Mesodermal cell (in vitro differentiated cells): ENCODE data around the gene SLC17A5.
"Not testable (repeated sequence)": the region's sequence is repeated elsewhere in the genome, so short reads cannot be mapped to it uniquely, and the experiment has no call there.

Experiments
- H3K27ac ChIP-seq: 2 replicates; pipeline ENCODE4 v1.7.0; 2013; ENCODE audit warnings: mild to moderate bottlenecking, low read depth, low read length, moderate library complexity; ENCODE audit not compliant: severe bottlenecking
- H3K36me3 ChIP-seq: 2 replicates; pipeline ENCODE4 v1.7.1; 2013; ENCODE audit warnings: mild to moderate bottlenecking, low read length, moderate library complexity; ENCODE audit not compliant: control insufficient read depth, insufficient read depth
- H3K4me1 ChIP-seq: one replicate; pipeline ENCODE4 v1.7.1; 2013; ENCODE audit warnings: mild to moderate bottlenecking, low read length; ENCODE audit not compliant: insufficient read depth, control insufficient read depth, poor library complexity, severe bottlenecking
- H3K4me3 ChIP-seq: 2 replicates; pipeline ENCODE4 v1.7.0; 2013; ENCODE audit warnings: low read length, control low read depth, mild to moderate bottlenecking; ENCODE audit not compliant: insufficient read depth, poor library complexity, severe bottlenecking; ENCODE audit errors: extremely low read depth
- H3K9me3 ChIP-seq: 2 replicates; pipeline ENCODE4 v1.7.1; 2013; ENCODE audit warnings: mild to moderate bottlenecking, low read length, moderate library complexity; ENCODE audit not compliant: control insufficient read depth
- WGBS, 2 experiments: methylation state at CpG; one replicate each; pipeline ENCODE4 v1.1.5; 2013; ENCODE audit warnings: missing lambda C conversion rate in 2 of 2; ENCODE audit not compliant: insufficient coverage in 2 of 2; 5-methylcytosine and 5-hydroxymethylcytosine counted together

SLC17A5 gene

DNA sequence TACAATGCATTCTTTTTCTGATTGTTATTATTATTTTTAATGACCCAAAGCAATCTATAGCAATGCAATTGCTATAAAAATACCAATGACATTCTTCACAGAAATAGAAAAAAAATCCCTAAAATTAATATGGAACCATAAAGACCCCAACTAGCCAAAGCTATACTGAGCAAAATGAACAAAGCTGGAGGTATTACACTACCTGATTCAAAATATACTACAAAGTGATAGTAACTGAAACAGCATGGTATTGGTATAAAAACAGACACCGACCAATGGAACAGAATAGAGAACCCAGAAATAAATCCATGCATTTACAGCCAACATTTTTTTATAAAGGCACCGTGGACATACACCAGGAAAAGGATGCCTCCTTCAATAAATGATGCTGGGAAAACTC lies 72.5 kb downstream of the SLC17A5 start:
- Histone ChIP-seq H3K4me1 (peaks cover 25% of the 10 kb centered on the region), H3K27ac (peak overlapping the region; percentile 100), H3K9me3 (no peaks in the 10 kb centered on the region), H3K36me3 (no peaks in the 10 kb centered on the region), H3K4me3 (no peak overlapping the region)
- WGBS, 2 experiments, result 86% methylated on average over 1 of the region's 2 CpGs; no CpG with 5 or more reads in 1 of the 2 experiments

DNA sequence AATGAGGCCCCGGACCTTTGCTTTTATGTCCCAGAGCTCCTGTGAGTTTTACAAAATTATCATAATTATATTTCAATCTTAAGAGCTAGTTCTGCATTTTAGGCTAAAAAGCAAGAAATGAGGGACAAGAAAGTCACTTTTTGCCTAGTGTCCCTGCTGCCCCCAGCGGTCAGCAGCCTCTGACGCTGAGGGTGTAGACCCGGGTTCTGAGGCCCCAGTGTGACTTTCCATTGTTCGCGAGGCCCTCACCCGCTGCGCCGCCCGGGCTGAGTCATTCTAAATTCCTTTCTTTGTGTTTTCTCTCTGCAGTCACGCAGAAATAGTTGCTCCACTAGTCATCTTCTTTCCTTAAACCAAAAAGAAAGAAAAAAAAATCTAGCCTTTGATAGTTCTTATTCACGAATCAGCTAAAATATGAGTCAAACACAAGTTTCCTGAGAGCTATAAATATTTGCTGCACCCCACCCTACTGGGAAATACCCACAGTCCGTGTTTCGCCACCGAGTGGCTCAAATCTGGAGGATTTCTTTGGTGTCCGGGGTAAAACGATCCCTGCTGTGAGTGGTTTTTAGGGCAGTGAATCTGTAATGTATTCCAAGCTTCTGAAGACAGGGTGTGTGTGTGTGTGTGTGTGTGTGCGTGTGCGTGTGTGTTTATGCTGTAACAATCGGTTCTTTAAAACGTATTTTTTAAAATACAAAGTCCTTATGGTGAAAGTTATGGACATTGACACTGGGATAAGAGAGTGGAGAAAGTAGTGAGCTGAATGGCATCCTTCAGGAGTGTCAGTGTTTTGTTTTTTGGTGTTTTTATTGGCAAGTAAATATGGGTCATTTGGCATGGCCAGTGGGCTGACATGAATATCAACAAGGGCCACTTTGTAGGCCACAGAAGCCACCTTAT lies 73.3 kb downstream of the SLC17A5 start:
- peaks cover 24% of the 10 kb centered on the region for H3K4me1 ChIP-seq
- no peaks in the 10 kb centered on the region for H3K9me3 ChIP-seq
- 0 to 1% methylated on average over 13 to 15 of the region's 21 CpGs for WGBS, 2 experiments
- no peaks in the 10 kb centered on the region for H3K36me3 ChIP-seq
- peak overlapping the region; percentile 26 for H3K4me3 ChIP-seq
- H3K27ac ChIP-seq, result peak overlapping the region; percentile 100

DNA sequence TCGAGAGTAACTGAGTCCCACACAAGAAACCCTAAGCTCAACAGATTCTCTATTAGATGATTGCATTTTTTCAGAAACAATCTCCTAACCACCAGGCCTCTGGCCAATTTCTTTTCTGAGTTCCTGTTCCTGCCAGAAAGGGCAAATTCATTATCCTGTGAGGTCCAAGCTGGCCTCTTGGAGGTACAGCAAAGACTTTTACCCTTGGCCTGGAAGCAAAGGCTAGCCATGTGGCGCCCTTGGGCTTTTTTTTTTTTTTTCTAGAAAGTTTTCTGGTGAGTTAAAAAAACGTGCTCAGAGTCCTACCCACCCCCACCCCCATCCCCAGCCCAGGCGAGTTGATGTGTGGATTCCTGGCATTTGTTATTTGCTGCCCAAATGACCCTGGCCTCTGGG lies 73.9 kb downstream of the SLC17A5 start:
- Histone ChIP-seq H3K9me3 (no peaks in the 10 kb centered on the region), H3K4me1 (peaks cover 24% of the 10 kb centered on the region), H3K27ac (peak overlapping the region; percentile 100), H3K36me3 (no peaks in the 10 kb centered on the region), H3K4me3 (peak overlapping the region; percentile 26)
- 50% methylated on average over 1 of the region's 4 CpGs; no CpG with 5 or more reads in 1 of the 2 experiments for WGBS, 2 experiments

DNA sequence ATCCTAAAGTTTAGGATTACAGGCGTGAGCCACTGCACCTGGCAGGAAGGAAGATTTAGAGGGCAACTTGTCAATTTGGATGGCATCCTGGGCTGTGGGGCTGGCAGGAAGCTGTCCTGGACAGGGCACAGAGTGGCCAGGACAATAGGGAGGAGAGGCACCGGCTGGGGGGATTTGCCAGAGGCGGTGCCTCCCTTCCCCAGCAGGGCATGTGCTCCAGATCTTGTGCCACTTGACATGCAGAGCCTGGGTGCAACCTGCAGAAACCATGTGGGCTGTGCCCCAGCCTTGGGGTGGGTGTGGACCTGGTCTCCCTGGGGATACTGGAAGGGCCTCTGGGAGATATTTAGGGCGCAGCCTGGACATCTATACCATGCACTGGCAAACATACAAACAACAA lies 74.4 kb downstream of the SLC17A5 start:
- Histone ChIP-seq H3K9me3 (no peaks in the 10 kb centered on the region), H3K27ac (peak overlapping the region; percentile 100), H3K36me3 (no peaks in the 10 kb centered on the region), H3K4me3 (no peak overlapping the region), H3K4me1 (peaks cover 24% of the 10 kb centered on the region)
- WGBS, 2 experiments, result 81 to 86% methylated on average over 3 of the region's 4 CpGs

DNA sequence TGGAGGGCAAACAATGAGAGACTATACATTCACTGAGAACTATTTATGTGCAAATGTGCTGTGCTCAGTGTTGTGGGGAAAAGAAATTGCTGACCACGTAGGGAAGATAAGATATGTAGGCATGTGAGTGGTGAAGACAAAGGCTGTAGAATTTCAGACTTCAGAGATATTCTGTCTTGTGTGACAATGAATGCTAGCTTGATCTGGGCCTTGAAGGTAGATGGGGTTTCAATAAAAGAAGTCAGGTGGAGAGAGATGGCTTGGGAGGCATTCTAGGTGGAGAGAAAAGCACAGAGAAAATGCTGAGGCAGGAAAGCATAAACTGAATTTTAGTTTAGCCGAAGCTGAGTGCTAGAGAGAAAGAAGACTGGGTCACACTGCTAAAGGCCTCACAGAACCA lies 76.1 kb downstream of the SLC17A5 start:
- WGBS, 2 experiments, result 20 to 68% methylated on average over 1 to 2 of the region's 2 CpGs
- H3K4me1 ChIP-seq, result peaks cover 20% of the 10 kb centered on the region
- H3K27ac ChIP-seq, result peak overlapping the region; percentile 53
- no peaks in the 10 kb centered on the region for H3K9me3 ChIP-seq
- no peak overlapping the region for H3K4me3 ChIP-seq
- H3K36me3 ChIP-seq, result no peaks in the 10 kb centered on the region

DNA sequence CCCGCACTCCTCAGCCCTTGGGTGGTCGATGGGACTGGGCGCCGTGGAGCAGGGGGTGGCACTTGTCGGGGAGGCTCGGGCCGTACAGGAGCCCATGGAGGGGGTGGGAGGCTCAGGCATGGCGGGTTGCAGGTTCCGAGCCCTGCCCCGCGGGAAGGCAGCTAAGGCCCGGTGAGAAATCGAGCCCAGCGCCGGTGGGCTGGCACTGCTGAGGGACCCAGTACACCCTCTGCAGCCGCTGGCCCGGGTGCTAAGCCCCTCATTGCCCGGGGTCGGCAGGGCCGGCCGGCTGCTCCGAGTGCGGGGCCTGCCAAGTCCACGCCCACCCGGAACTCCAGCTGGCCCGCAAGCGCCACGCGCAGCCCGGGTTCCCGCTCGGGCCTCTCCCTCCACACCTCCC lies 81.3 kb downstream of the SLC17A5 start:
- not testable (repeated sequence) for H3K36me3 ChIP-seq, H3K9me3 ChIP-seq, H3K4me1 ChIP-seq, H3K4me3 ChIP-seq, H3K27ac ChIP-seq
- 95 to 98% methylated on average over 23 to 24 of the region's 32 CpGs for WGBS, 2 experiments

DNA sequence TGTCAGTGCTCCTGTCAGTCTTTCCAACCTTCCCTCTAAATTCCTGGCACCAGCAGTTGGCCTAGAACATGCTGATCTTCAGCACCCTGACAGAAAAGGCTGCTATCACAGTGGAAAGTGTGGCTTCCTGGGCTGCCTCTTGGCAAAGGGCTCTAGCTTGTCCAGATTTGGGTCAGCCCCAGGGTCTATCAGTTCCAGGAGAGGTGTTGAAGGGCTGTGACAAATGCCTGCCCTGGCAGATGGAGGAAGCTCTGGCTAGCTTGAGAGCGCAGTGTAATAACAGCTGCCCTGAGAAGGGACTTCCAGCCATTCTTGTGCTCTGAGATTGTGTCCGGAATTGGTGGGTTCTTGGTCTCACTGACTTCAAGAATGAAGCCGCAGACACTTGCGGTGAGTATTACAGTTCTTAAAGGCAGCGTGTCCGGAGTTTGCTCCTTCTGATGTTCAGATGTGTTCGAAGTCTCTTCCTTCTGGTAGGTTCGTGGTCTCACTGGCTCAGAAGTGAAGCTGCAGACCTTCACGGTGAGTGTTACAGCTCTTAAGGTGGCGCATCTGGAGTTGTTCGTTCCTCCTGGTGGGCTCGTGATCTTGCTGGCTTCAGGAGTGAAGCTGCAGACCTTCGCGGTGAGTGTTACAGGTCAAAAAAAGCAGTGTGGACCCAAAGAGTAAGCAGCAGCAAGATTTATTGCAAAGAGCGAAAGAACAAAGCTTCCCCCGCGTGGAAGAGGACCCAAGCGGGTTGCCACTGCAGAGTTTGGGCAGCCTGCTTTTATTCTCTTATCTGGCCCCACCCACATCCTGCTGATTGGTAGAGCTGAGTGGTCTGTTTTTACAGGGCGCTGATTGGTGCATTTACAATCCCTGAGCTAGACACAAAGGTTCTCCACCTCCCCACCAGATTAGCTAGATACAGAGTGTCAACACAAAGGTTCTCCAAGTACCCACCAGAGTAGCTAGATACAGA lies 82.3 kb downstream of the SLC17A5 start:
- 94% methylated on average over 14 to 18 of the region's 19 CpGs for WGBS, 2 experiments
- not testable (repeated sequence) for H3K36me3 ChIP-seq, H3K27ac ChIP-seq, H3K9me3 ChIP-seq, H3K4me3 ChIP-seq
- peaks cover 13% of the 10 kb centered on the region for H3K4me1 ChIP-seq

DNA sequence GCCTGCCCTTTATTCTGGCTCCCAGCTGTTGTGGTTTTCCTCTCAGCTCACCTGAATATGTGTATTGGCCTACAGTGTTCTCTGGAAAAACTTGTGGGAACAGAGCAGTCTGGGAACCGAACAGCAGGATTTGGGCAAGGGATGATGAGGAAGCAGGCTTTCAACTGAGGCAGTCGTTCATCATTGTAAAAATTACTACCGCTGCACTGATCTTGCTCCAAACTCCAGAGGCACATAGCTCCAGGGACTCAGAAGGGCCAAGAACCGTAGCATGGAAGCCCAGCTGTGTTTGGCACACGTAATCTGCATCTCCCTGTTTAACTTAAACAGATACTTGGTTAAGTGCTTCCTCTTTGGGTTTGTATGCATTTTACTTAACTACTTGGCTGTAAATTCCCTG lies 84.7 kb downstream of the SLC17A5 start:
- Histone ChIP-seq H3K4me3 (no peak overlapping the region), H3K4me1 (peaks cover 22% of the 10 kb centered on the region), H3K36me3 (no peaks in the 10 kb centered on the region), H3K9me3 (peaks cover 3% of the 10 kb centered on the region), H3K27ac (no peak overlapping the region)
- WGBS, 2 experiments, result 87 to 91% methylated on average over 3 to 4 of the region's 5 CpGs

DNA sequence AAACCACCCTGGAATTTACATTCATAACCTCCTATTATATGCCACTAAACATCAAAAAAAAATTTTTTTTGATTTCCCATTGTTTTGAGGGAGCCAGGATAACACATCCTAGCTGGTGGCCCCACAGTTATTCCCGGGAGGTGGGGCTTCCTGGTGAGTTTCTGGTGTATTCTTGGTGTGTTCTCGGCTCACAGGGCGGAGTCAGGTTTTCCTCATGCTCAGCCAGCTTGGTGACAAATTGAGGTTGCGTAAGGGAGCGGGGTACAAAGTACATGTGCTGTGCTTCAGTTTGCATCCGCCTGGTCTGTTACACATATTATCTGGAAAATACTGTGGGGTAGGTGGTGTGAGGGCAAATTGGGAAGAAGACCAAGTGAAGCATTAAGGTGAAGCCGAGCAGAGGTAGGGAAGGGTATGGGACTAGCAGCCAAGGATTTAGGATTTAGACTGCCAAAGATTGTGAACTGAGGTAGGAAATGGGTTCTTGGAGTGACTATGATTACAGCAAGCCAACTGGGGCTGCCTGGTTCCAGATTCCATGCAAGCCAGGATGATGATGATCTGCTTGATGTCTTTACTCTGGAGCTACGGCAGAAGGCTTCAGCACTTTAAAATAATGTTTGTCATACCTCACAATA lies 86.7 kb downstream of the SLC17A5 start:
- H3K4me1 ChIP-seq, result peaks cover 22% of the 10 kb centered on the region
- no peak overlapping the region for H3K4me3 ChIP-seq
- peaks cover 3% of the 10 kb centered on the region for H3K9me3 ChIP-seq
- WGBS, 2 experiments, result 82 to 91% methylated on average over 7 of the region's 8 CpGs
- no peaks in the 10 kb centered on the region for H3K36me3 ChIP-seq
- peak overlapping the region; percentile 93 for H3K27ac ChIP-seq

DNA sequence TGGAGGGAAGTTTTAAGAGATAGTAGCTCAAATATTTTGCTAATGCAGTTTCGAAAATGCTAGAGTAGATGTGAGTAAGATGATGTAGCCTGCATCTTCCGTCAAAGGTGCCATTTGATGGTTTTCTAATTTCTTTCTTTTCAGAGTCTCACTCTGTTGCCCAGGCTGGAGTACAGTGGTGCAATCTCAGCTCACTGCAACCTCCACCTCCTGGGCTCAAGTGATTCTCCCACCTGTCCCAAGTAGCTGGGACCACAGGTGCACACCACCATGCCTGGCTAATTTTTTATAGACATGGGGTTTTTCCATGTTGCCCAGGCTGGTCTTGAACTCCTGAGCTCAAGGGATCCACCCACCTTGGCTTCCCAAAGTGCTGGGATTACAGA lies 87.3 kb downstream of the SLC17A5 start:
- 72 to 94% methylated on average over 2 of the region's 2 CpGs for WGBS, 2 experiments
- H3K4me3 ChIP-seq, H3K36me3 ChIP-seq, H3K9me3 ChIP-seq: not testable (repeated sequence)
- H3K4me1 ChIP-seq, result peaks cover 22% of the 10 kb centered on the region
- H3K27ac ChIP-seq, result peak overlapping the region; percentile 93
